ENCODE results near the gene OPCML.

DNA sequence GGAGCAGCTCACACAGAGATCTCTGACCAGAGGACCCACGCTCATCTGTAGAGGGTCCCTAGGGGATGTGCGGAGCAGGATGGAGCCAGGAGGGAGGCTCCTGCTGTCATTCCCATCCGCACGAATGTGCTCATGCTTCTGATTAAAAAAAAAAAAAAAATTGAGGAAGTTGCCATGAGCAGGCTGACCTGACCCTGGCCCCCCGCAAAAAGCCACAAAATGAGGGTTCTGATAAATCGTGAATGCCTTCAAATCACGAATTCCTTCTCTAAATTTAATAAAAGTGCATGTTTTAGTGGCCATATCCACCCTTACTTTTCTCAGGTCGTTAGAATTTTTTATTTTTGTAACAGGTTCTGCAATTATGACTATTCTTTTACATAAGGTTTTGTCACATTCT is 378.2 kb downstream of the OPCML start:
- TF ChIP-seq, protein P1, sequence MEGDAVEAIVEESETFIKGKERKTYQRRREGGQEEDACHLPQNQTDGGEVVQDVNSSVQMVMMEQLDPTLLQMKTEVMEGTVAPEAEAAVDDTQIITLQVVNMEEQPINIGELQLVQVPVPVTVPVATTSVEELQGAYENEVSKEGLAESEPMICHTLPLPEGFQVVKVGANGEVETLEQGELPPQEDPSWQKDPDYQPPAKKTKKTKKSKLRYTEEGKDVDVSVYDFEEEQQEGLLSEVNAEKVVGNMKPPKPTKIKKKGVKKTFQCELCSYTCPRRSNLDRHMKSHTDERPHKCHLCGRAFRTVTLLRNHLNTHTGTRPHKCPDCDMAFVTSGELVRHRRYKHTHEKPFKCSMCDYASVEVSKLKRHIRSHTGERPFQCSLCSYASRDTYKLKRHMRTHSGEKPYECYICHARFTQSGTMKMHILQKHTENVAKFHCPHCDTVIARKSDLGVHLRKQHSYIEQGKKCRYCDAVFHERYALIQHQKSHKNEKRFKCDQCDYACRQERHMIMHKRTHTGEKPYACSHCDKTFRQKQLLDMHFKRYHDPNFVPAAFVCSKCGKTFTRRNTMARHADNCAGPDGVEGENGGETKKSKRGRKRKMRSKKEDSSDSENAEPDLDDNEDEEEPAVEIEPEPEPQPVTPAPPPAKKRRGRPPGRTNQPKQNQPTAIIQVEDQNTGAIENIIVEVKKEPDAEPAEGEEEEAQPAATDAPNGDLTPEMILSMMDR (IDR thresholded peaks at IDR 0.05): no peak
- TF ChIP-seq POLR2A (IDR thresholded peaks at IDR 0.05): no peak

Measured in transverse colon (tissue), 3 donors.